Progenitor cell of endocrine pancreas (in vitro differentiated cells): ENCODE results near the gene PTPRM. TPM values are rescaled to one million over a fixed set of nuclear protein-coding genes. Genes with fewer than 3 reads are reported as not detected.

ENCODE experiments used
- DNase-seq: peaks from one replicate; pipeline ENCODE4 v3.0.0; 2021; ENCODE audit warnings: low spot score; ENCODE audit not compliant: unreplicated experiment
- H3K27ac Mint-ChIP-seq: 2 replicates; pipeline ENCODE4 v1.8.0; 2021; ENCODE audit warnings: mild to moderate bottlenecking, moderate library complexity, mixed read lengths
- H3K27me3 Mint-ChIP-seq: 2 replicates; pipeline ENCODE4 v1.8.0; 2021; ENCODE audit warnings: mixed read lengths
- H3K36me3 Mint-ChIP-seq: 2 replicates; pipeline ENCODE4 v1.8.0; 2022; ENCODE audit warnings: mixed read lengths; ENCODE audit not compliant: insufficient read depth
- H3K4me1 Mint-ChIP-seq: 2 replicates; pipeline ENCODE4 v1.8.0; 2021; ENCODE audit warnings: low read depth, mixed read lengths
- H3K4me3 Mint-ChIP-seq: 2 replicates; pipeline ENCODE4 v1.8.0; 2021; ENCODE audit warnings: low read depth, mild to moderate bottlenecking, moderate library complexity, mixed read lengths
- H3K9me3 Mint-ChIP-seq: 2 replicates; pipeline ENCODE4 v1.8.0; 2021; ENCODE audit warnings: low read depth, mixed read lengths
- total RNA-seq: library from RNA; stranded (reverse); gene quantifications from 2 replicates; pipeline ENCODE4 v1.2.1, GENCODE V29; 2021
- TF ChIP-seq, protein P1 (sequence below): fragments of 200-600 bp; sonication (generic); IDR thresholded peaks from one replicate; pipeline ENCODE4 v1.5.0; 2021; ENCODE audit warnings: antibody characterized with exemption, mild to moderate bottlenecking; ENCODE audit not compliant: unreplicated experiment

Gene PTPRM
- total RNA-seq, 1 donor from 2014 or later, result 23.2 TPM

DNA sequence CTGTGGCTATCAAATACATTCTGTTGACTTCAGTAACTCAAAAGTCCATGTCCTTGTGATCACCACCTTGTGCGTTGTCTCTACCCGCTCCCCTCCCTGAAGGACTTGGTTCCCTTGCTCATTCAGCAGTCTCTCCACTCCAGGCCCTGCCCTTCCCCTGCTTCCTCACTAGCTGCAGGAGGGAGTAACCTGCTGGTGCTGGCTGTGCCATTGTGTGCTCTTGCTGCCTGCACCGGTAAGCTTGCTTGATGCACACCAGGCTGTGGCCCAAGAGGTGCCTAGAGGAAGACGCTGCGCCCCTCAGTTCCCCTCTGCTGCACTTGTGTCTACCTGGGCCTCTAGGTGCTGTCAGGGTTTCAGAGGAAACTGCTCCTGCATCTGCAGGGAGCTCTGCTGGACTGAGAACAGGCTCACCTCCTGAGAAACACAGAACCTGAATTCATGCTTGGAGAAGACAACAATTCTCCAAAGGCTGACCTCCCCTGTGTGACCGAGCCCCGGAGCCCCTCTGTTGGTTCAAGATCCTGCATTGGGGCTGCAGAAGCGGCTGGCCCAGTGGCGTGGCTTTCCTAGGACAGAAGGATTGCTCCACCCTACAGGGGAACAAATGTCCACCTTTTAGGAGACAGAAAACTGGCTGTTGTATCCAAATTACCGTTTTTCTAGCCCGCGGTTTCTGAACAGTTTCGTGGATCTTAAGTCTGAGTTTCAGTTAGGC is 33.6 kb downstream of the PTPRM start:
- H3K4me1 Mint-ChIP-seq, result peaks cover 15% of the 10 kb centered on the region
- H3K9me3 Mint-ChIP-seq, result no peaks in the 10 kb centered on the region
- H3K36me3 Mint-ChIP-seq, result no peaks in the 10 kb centered on the region
- no peak overlapping the region for H3K4me3 Mint-ChIP-seq
- TF ChIP-seq, protein P1, sequence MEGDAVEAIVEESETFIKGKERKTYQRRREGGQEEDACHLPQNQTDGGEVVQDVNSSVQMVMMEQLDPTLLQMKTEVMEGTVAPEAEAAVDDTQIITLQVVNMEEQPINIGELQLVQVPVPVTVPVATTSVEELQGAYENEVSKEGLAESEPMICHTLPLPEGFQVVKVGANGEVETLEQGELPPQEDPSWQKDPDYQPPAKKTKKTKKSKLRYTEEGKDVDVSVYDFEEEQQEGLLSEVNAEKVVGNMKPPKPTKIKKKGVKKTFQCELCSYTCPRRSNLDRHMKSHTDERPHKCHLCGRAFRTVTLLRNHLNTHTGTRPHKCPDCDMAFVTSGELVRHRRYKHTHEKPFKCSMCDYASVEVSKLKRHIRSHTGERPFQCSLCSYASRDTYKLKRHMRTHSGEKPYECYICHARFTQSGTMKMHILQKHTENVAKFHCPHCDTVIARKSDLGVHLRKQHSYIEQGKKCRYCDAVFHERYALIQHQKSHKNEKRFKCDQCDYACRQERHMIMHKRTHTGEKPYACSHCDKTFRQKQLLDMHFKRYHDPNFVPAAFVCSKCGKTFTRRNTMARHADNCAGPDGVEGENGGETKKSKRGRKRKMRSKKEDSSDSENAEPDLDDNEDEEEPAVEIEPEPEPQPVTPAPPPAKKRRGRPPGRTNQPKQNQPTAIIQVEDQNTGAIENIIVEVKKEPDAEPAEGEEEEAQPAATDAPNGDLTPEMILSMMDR, result no peak
- no peak overlapping the region for H3K27ac Mint-ChIP-seq
- no peak for DNase-seq
- H3K27me3 Mint-ChIP-seq, result no peaks in the 10 kb centered on the region

DNA sequence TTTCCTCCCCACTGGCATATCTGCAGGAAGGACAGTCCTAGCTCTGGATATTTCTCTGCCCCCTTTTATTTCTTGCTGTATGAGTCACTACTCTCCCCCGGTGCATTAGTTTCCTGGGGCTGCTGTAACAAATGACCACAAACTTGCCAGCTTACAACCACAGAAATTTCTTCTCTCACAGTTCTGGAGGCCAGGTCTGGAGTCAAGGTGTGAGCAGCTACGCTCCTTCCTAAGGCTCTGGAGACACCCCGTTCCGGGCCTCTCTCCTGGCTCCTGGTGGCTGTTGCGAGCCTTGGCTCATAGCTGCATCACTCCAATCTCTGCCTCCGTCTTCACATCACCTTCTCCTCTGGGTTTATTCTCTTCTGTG is 34.1 kb downstream of the PTPRM start:
- no peaks in the 10 kb centered on the region for H3K27me3 Mint-ChIP-seq
- no peak overlapping the region for H3K27ac Mint-ChIP-seq
- no peaks in the 10 kb centered on the region for H3K36me3 Mint-ChIP-seq
- no peaks in the 10 kb centered on the region for H3K9me3 Mint-ChIP-seq
- no peak for DNase-seq
- peaks cover 15% of the 10 kb centered on the region for H3K4me1 Mint-ChIP-seq
- H3K4me3 Mint-ChIP-seq, result no peak overlapping the region
- TF ChIP-seq, protein P1, result no peak

DNA sequence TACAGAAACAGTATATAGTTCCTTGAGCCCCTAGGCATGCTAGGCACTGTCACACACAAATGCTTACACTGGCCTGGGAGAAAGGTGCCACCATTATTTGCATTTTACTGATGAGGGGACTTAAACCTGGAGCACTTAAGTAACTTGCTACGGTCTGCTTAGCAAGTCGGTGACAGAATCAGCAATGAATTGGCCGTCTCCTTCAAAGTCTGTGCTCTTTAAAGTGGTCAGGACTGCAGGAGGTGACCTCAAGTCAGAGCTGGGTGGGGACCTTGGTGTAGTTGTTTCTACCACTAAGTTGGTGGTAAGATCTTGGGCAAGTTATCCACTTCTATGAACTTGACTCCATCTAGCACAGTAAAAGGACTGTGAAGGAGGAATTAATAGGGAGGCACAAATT is 34.8 kb downstream of the PTPRM start:
- H3K9me3 Mint-ChIP-seq, result no peaks in the 10 kb centered on the region
- TF ChIP-seq, protein P1, result no peak
- no peak overlapping the region for H3K27ac Mint-ChIP-seq
- H3K27me3 Mint-ChIP-seq, result peaks cover 3% of the 10 kb centered on the region
- peaks cover 14% of the 10 kb centered on the region for H3K4me1 Mint-ChIP-seq
- no peaks in the 10 kb centered on the region for H3K36me3 Mint-ChIP-seq
- DNase-seq, result no peak
- H3K4me3 Mint-ChIP-seq, result no peak overlapping the region

DNA sequence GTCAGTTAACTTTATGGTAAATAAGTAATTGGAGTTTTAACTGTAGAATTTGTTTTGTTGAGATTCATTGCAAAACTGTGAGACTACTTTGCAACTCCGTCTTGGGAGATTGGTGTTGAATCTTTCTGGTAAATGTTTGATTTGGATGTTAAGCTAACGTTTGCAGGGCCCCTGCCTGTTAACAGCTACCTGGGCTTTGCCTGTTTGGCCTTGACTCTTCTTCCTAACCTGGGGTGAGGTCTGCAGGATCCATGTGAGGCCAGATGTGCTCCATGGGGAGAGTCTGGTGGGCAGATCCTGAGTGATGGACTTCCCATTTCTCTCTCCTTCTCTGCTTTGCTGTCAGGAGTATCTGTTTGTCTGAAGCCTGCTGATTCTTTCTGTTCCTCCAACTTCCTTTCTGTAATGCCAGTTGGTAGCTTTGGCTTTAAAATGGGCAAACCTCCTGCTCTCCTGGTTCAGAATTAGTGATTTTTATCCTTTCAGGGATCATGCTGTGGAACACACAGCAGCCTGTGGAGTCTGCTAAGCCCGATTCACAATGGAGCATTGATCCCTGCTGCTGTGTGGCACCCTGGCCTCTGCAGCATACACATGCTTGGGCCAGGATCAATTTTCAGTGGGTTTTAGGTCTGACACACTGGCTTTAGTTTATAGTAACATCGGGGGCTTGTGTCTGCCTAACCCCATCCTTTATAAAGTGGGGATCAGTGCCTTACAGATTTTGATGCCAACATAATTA is 36.3 kb downstream of the PTPRM start:
- Mint-ChIP-seq H3K27ac (no peak overlapping the region), H3K27me3 (peaks cover 7% of the 10 kb centered on the region), H3K4me3 (no peak overlapping the region), H3K9me3 (no peaks in the 10 kb centered on the region), H3K4me1 (peaks cover 10% of the 10 kb centered on the region), H3K36me3 (no peaks in the 10 kb centered on the region)
- no peak for DNase-seq
- TF ChIP-seq, protein P1, result no peak

DNA sequence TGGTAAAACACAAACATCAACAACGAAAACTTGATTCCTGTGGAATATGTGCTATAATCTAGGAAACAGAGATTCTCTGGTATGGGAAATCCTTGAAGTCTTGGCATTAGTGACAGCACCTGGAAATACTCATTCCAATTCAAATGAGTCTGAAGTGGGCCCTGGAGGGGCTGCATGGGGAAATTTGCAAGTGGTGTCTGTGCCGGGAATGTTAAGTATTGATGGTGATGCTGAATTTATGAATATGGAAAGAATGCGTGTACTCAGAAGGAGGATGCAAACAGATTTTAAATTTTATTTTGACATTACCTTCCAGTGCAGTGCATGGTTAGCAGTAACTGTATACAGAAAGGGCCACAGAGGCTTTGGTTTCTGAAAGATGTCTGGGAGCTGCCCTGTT is 37.2 kb downstream of the PTPRM start:
- peaks cover 10% of the 10 kb centered on the region for H3K4me1 Mint-ChIP-seq
- TF ChIP-seq, protein P1, result no peak
- H3K36me3 Mint-ChIP-seq, result no peaks in the 10 kb centered on the region
- H3K9me3 Mint-ChIP-seq, result no peaks in the 10 kb centered on the region
- peaks cover 10% of the 10 kb centered on the region for H3K27me3 Mint-ChIP-seq
- no peak for DNase-seq
- H3K4me3 Mint-ChIP-seq, result no peak overlapping the region
- no peak overlapping the region for H3K27ac Mint-ChIP-seq
